Astrocyte (in vitro differentiated cells and primary cell): ENCODE measurements around the gene SCTR.

ENCODE experiments used
- EZH2 ChIP-seq: IDR thresholded peaks from 2 replicates; pipeline ENCODE4 v1.6.1; 2012; ENCODE audit warnings: mild to moderate bottlenecking, low read length, inconsistent platforms; ENCODE audit not compliant: insufficient read depth
- TF ChIP-seq, protein P1 (sequence below): IDR thresholded peaks from 2 replicates; pipeline ENCODE4 v1.5.1; 2011; ENCODE audit warnings: low read depth, mild to moderate bottlenecking, inconsistent platforms, low read length, moderate library complexity; ENCODE audit not compliant: insufficient read depth

GRCh38 chr2:119478188-119478977 is 45.9 kb downstream of the SCTR start:
- TF ChIP-seq EZH2 = no peak
- TF ChIP-seq, protein P1, sequence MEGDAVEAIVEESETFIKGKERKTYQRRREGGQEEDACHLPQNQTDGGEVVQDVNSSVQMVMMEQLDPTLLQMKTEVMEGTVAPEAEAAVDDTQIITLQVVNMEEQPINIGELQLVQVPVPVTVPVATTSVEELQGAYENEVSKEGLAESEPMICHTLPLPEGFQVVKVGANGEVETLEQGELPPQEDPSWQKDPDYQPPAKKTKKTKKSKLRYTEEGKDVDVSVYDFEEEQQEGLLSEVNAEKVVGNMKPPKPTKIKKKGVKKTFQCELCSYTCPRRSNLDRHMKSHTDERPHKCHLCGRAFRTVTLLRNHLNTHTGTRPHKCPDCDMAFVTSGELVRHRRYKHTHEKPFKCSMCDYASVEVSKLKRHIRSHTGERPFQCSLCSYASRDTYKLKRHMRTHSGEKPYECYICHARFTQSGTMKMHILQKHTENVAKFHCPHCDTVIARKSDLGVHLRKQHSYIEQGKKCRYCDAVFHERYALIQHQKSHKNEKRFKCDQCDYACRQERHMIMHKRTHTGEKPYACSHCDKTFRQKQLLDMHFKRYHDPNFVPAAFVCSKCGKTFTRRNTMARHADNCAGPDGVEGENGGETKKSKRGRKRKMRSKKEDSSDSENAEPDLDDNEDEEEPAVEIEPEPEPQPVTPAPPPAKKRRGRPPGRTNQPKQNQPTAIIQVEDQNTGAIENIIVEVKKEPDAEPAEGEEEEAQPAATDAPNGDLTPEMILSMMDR = no peak
